Right forelimb (tissue), 1 donor: ENCODE measurements around the gene EP300.

Source experiments
- DNase-seq: peaks from one replicate; pipeline ENCODE4 v3.0.0-alpha.2; 2018

The EP300 gene

GRCh38 chr22:41216984-41217383 is 124.6 kb downstream of the EP300 start:
- DNase-seq, result no peak

- no peak for DNase-seq
These were observed 125.3 kb downstream of the EP300 start for GRCh38 chr22:41217553-41218157.

- no peak for DNase-seq
These were observed 130.6 kb downstream of the EP300 start for GRCh38 chr22:41222846-41223507.

- no peak for DNase-seq
These were observed 131.1 kb downstream of the EP300 start for GRCh38 chr22:41223535-41223934.

GRCh38 chr22:41226723-41227655 is 134.6 kb downstream of the EP300 start:
- DNase-seq, result no peak

GRCh38 chr22:41229215-41229614 is 136.8 kb downstream of the EP300 start:
- DNase-seq, result no peak
